GM21723 (cell line): ENCODE results near the gene GCGR.

Source experiments
- ATAC-seq: cut with Tn5 transposase; IDR thresholded peaks from one replicate; pipeline ENCODE4 v1.9.1; 2021; ENCODE audit warnings: mild to moderate bottlenecking, moderate library complexity; ENCODE audit not compliant: unreplicated experiment

GCGR gene

DNA sequence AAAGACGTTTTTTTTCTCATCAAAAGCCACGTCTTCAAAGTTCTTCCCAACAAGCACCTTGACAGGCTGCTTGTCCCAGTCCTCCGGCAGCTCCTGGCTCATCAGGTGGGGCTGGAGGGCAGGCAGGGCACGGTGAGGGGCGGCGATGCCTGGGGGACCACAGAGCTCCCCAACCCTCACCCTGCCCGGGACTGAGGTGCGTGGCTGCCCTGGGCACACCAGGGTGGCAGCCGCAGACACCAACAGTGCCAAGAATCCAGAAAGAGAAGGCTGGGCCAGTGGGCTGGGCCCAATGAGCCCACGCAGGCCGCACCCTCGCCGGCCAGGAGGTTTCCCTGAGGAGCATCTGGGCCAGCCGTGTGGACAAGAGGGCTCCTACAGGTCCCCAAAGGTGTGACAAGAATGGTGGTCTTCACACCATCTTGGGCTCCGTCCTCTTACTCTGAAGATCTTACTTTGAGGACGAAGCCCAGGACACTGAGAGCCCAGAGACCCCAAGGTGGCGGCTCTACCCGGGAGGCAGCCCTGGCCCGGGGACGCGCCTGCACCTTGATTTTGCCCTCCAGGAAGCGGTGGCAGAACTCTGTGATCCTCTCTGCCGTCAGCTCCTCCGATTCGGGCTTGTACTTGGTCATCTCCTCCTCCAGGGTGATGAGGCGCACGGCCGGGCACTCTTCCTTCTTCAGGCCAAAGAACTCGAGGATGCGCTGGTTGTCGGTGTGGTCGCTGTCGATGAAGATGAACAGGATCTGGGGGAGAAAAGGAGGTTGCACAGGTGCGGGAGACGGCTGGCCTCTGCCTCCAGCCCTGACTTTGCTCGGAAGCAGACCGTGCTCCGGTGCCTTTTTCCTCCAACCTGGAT is 42.2 kb downstream of the GCGR start:
- ATAC-seq, result no peak

DNA sequence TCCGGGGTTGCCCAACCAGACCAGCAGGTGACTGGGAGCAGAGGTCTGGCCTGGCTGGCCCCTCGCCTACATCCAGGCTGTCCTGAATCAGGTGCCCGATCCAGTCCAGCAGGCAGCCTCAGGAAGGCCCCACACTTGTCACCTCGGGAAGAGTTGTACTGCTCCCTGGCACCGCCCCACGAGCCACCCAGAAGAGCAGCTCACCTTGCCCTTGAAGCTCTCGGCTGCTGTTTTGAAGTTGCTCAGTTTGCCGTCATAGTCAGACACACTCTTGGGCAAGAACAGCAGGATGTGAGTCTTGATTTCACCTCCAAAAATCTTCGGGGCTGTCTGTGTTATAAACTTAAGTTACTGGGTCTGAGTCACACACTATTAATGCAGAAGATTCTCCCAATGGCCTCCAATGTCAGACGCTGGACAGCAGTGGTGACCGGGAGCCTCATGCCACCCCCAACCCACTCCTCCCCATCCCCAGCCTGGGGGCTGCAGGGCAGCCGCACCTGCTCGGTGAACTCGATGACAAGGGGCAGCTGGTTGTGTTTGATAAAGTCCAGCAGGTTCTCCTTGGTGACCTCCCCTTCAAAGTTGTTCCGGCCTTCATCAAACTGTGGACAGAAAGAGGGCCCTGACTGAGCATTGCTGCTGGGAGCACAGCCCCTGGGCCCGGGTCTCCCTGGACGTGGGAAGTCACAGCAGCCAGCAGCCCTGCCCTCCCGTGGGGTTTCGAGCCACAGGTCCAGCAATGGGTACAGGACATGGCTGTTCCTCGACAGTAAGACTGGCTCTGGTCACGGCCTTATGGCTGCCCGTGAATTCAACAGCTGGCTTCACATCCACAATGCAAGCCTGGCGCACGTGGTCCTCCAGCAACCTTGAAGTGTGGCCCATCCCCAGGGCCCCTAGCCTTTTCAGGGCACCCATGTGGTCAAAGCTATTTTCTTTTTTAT is 43.1 kb downstream of the GCGR start:
- no peak for ATAC-seq

DNA sequence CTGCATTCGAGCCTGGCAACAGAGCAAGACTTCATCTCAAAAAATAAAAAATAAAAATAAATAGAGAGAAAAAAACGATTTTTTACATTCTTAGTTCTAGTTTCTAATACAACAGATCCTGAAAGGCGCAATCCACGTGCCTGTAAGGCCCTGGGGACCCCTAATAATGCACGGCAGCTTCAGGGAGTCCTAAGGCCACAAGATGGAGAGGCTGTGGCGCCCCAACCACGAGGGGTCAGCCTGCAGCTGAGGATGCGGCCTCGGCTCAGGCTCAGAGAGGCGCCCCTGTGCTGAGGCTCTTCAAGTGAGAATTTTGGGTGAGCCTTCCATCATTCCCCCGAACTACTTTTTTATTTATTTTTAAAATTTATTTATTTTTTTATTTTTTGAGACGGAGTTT is 45.5 kb downstream of the GCGR start:
- ATAC-seq, result no peak

DNA sequence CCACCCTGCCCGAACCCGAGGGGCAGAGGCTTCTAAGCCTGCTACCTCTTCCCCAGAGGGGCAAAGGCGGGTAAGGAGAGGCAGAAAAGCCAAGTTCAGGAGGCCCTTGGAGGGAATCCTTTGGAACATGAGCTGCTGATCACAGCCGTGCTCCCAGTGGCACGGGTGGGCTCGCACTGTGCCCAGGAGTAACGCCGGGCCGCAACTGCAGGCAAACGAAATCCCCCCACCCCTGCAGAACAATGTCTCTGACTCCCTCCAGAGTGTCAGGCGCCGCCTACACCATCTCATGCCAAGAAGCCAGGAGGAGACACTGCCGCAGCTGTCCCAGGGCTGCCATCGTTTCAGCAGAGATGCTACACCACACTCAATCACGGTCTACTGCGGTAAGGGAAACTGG is 47.5 kb downstream of the GCGR start:
- ATAC-seq, result no peak

DNA sequence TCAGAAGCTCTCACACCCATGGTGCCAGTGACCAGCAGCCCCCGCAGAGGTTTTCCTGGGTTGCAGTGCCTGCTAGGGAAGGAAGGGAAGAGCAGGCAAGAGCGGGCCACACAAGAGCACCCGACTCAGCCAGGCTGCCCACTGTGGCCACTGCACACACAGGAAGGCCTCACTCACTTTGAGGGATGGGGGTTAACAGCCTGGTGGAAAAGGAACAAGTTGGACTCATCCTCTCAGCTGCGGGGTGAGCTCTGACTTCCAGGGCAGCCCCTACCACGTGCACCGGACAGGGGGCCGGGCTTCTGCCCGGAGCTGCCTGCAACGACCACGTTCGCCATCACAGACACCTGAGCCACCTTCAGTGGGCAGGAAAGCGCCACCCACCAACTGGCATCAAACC is 48.3 kb downstream of the GCGR start:
- ATAC-seq, result no peak

DNA sequence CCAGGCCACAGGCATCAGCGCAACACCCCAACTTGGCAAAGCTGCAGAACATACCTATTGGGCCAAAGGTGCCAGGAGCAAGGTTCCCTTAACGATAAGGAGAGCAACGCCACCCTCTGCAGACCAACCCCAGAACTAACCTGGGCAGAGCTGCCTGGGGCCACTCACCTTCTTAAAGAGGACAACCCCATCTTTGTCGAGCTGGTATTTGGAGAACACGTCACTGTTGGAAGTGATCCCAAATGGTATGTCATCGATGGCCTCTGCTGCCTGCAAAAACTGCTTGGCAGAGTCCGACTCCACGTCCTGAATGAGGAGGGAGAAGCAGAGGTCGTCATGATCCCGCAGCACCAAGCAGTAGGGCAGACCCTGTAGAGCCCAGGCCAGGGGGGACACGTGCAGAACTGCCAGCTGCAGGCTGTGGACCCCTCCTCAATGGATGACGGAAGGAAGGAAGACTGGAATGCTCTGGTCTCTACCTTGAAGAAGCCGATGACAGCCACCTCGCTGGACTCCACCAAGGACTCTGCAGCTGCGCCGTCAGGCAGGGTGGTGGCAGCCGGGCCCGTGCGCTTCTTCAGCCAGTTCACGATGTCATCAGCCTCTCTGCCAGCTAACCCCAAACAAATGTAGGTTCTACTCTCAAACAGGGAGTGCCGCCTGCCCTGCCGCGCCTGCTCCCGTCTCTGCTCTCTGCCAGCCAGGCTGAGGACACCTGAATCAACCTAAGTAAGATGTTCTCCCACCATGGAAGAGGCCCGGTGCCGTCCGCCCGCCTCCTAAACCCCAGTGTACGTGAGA is 51.2 kb downstream of the GCGR start:
- ATAC-seq, result no peak

DNA sequence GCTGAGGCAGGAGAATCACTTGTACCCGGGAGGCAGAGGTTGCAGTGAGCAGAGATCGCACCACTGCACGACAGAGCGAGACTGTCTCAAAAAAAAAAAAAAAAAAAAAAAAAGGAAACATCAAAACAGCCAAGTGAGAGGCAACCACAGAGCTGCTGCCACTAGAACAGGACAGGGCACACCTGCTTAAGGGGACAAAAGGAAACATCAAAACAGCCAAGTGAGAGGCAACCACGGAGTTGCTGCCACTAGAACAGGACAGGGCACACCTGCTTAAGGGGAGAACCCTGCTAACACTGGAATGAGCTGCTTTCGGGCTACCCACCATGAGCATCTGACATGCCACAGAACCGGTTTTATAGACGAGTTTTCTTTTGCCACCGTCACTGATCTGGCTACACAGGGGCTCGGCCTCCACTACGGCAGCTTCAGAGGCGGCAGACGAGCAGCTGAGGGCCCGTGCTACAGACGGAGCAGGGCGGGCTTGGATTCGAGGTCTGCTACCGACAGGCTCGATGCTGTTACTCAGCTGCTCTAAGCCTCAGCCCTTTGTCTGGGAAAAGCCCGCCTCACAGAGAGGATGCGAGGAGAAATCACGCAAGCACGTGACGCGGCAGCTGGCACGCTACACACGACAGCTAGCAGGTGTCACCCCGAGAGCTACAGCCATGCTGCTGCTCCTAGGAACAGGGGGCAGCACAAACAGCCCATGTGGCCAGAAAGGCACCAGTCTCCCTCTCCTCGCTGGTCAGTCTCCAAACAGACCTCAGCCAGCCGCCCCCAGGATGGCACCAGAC is 54.4 kb downstream of the GCGR start:
- ATAC-seq, result no peak

DNA sequence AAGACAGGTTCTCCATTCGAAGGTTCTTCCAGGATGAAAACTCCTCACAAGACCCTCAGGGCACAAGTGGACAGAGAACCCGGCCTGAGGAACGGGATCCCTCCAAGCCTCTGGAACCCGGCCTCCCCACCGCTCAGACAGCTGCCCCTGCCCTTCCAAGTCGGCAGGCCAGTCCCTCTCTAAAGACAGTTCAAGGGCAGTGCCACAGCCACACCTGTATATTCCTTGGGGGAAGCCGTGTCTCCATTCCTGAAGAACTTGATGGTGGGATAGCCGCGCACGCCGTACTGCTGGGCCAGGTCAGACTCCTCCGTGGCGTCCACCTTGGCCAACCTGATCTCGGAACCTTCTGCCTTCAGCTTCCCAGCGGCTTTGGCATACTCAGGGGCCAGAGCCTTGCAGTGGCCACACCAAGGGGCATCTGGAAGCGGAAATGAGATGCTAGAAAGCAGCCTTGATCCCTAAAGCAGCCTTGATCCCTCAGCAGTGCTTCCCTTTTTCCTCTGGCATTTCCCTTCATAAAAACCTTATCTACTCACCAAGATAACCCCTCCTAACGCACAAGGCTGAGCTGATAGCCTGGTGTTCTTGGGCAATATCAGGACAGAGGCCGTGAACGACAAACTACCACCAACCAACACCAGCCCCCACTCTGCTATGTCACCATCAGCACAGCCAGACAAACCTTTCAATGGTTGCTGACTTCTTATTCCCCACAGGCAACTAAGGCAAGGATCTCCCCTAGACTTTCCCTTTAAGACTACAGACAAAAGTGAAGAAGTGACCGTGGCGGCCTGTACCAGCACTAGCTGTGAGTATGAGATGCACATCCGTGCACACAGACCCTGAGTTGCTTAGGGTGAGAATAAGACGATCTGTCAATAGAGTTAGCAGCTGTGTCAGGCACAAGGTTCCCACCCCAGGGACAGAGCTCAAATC is 55.3 kb downstream of the GCGR start:
- no peak for ATAC-seq

DNA sequence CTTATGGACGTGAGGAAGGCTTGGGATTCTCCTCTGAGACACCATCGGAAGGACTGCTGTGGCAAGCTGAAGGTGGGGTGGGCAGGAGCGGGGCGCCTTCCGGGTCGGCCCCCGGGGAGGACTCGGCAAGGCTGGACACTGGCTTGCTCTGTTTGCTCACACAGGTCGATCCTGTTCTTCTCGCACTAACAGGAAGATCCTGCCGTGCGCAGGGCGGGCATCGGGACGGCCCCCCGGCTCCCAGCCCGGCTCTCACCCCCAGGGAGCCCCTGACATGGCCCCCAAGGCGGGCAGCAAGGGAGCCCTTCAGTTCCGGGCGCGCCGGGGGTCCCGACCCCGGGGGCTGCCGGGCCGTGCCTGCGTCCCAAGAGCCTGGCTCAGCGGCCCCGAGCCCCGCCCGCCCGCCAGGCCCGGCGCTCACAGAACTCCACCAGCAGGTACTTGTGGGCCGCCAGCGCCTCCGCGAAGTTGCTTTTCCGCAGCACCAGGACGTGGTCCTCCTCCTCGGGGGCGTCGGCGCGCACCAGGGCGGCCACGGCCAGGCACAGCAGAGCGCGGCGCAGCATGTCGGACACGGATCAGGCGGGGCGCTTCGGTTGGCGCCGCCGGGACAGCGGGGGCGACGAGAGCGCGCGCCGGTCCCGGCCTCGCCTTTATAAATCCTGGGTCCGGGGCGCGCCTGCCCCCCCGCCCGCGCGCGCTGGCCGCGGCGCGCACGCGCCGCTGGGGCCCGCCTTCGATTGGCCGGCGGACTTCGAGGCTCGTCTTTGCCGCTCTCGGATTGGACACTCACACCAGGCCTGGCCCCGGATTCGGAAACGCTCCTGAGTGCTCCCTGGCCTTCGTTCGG is 56.2 kb downstream of the GCGR start, which contains the start of gene P4HB:
Gene P4HB (minus strand): TSS at position 630 of the 850 bp plus-strand sequence. CDS start 64 bp downstream, at position 566.
- peak; percentile 1 for ATAC-seq

DNA sequence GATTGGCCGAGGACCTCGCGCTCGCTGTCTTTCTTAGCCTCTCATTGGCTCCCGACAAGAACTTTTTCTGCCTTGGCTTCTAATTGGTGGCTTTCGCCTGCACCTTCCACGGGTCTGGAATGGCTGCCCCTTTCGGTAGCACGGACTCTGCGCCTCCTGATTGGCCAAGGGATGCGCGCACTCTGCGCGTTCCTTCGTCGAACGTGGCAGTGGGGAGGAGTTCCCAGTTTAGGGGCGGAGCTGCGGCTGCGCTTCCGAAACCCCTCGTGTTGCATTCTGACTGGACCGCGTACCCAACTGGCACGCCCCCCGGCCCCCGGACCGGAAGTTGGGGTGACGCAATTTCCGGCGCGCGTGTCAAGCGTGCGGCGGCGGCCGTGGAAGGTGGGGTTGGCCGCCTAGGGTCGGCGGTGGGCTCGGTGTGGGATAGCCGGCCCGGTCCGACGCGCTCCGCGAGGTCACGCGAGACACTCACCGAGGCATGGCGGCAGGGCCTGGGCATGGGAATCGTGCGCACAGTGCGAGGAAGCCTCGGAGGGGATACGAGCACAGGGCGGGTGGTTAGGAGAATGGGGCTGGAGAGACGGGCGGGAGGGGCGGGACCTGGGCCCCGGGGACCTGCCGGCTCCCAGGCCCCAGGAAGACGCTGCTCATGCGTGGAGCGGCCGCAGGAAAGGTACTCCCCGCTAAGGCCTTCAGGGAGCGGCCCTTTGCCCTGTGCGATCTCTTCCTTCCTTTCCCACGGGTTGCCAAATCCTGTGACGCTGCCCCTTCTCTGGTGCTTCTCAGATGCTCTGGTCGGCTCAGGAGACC is 57.0 kb downstream of the GCGR start:
- ATAC-seq, result peak; percentile 74

DNA sequence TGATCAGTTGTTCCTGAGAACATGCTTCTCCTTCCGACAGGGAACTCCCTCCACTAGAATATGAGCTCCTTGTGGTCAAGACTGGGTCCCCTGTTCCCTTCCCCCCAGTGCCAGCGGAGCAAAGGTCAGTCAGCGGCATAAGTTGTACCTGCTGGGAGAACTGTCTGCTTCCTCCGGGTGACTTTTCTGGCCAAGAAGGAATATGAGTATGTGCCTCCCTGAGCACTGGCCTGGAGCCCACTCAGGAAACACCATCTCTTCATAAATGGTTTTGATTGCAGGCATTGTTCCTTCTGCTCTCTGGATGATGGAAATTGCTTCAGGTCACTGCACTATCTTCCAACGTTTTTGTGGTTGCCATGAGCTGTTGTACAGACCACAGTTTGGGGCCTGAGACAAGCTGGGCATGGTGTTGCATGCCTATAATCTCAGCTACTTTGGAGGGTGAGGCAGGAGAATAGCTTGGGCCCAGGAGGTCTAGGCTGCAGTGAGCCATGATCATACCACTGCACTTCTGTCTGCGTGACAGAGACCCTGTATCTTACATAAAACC is 59.2 kb downstream of the GCGR start:
- ATAC-seq, result no peak
